Endothelial cell of umbilical vein (primary cell): Measurements from ENCODE around the gene ME3. TPM values are rescaled to one million over a fixed set of nuclear protein-coding genes. Genes with fewer than 3 reads are reported as not detected.

Source experiments
- BruUV-seq: library from RNA; stranded (reverse); fragments of 400-500 nt; replicated peaks from 2 replicates; lab custom pipeline; 2021; lab: Mats Ljungman, UMichigan
- CTCF ChIA-PET: fragments of 300-600, 350-600 bp; sonication (Branson Sonifier 250); formaldehyde crosslinking; loops from one replicate; lab custom pipeline; 2021; ENCODE audit warnings: antibody characterized with exemption, inconsistent platforms; lab: Charles Lee
- POLR2A ChIA-PET: fragments of 300-600, 350-600 bp; sonication (Branson Sonifier 250); formaldehyde crosslinking; loops from one replicate; lab custom pipeline; 2021; ENCODE audit warnings: antibody characterized with exemption, inconsistent platforms; lab: Charles Lee
- DNase-seq: peaks from one replicate; pipeline ENCODE4 v3.0.0-alpha.2; 2011; ENCODE audit warnings: low read depth, low spot score
- FAIRE-seq: peaks from 2 replicates; lab custom pipeline; 2011; peaks lifted over from hg19 to GRCh38; lab: Jason Lieb, UNC
- H2AFZ ChIP-seq: 2 replicates; pipeline ENCODE4 v1.6.0; 2012; ENCODE audit warnings: low read depth, low read length, control low read depth, inconsistent platforms
- H3K27ac ChIP-seq: 2 replicates; pipeline ENCODE4 v1.5.1; 2011; ENCODE audit warnings: low read depth, mild to moderate bottlenecking, control low read depth, low read length, moderate library complexity; ENCODE audit not compliant: insufficient read depth
- H3K27me3 ChIP-seq, 2 experiments: 2 replicates each; pipeline versions ENCODE4 v1.6.0 to v1.6.1; 2011; ENCODE audit warnings: low read length in 2 of 2, mixed read lengths in 1 of 2; ENCODE audit not compliant: control insufficient read depth in 2 of 2, insufficient read depth in 2 of 2
- H3K36me3 ChIP-seq, 2 experiments: 2 replicates in 1 of 2; 3 replicates in 1 of 2; pipeline ENCODE4 v1.5.1; 2011; ENCODE audit warnings: low read length in 2 of 2, mild to moderate bottlenecking in 1 of 2, moderate library complexity in 1 of 2; ENCODE audit not compliant: control insufficient read depth in 2 of 2, insufficient read depth in 2 of 2; ENCODE audit errors: extremely low read depth in 1 of 2
- H3K4me1 ChIP-seq: 3 replicates; pipeline ENCODE4 v1.5.1; 2011; ENCODE audit warnings: mild to moderate bottlenecking, low read length; ENCODE audit not compliant: control insufficient read depth, insufficient read depth; ENCODE audit errors: extremely low read depth
- H3K4me2 ChIP-seq: 2 replicates; pipeline ENCODE4 v1.6.1; 2011; ENCODE audit warnings: low read length, control low read depth, mixed read lengths; ENCODE audit not compliant: insufficient read depth
- H3K4me3 ChIP-seq, 3 experiments: fragments of 200-600 bp in 1 of 3; sonication (generic), shearing (Covaris generic) in 1 of 3; replicated peaks in 1 of 3; 2 replicates each; pipeline ENCODE4 v1.5.1; 2011 to 2016; ENCODE audit warnings: control low read depth in 3 of 3, low read length in 3 of 3, mild to moderate bottlenecking in 2 of 3, inconsistent platforms in 1 of 3, low read depth in 1 of 3, moderate library complexity in 1 of 3; ENCODE audit not compliant: insufficient read depth in 1 of 3
- H3K79me2 ChIP-seq: 2 replicates; pipeline ENCODE4 v1.6.0; 2012; ENCODE audit warnings: low read length, inconsistent platforms; ENCODE audit not compliant: control insufficient read depth, insufficient read depth
- H3K9ac ChIP-seq: replicated peaks from 2 replicates; pipeline ENCODE3; 2011; ENCODE audit warnings: low read length, control low read depth; ENCODE audit not compliant: insufficient read depth; ENCODE audit errors: extremely low read depth
- H3K9me1 ChIP-seq: replicated peaks from 3 replicates; pipeline ENCODE4 v1.6.0; 2011; ENCODE audit warnings: mild to moderate bottlenecking, low read length; ENCODE audit not compliant: control insufficient read depth, insufficient read depth; ENCODE audit errors: extremely low read depth
- H3K9me3 ChIP-seq: replicated peaks from 2 replicates; pipeline ENCODE4 v1.5.1; 2012; ENCODE audit warnings: low read length, inconsistent platforms; ENCODE audit not compliant: control insufficient read depth, insufficient read depth
- H4K20me1 ChIP-seq: replicated peaks from 2 replicates; pipeline ENCODE3; 2011; ENCODE audit warnings: mild to moderate bottlenecking, low read length; ENCODE audit not compliant: control insufficient read depth, insufficient read depth; ENCODE audit errors: extremely low read depth
- CTCF ChIP-seq, 2 donors: IDR thresholded peaks; 1 replicate in 1 of 2; 2 replicates in 1 of 2; pipeline ENCODE4 v1.5.1; 2011; ENCODE audit warnings: low read length in 2 of 2, mild to moderate bottlenecking in 2 of 2, moderate library complexity in 2 of 2, control low read depth in 1 of 2, inconsistent platforms in 1 of 2, low read depth in 1 of 2; ENCODE audit not compliant: insufficient read depth in 1 of 2; ENCODE audit errors: extremely low read depth in 1 of 2
- EZH2 ChIP-seq: IDR thresholded peaks from 2 replicates; pipeline ENCODE4 v1.6.1; 2012; ENCODE audit warnings: borderline replicate concordance, low read depth, mild to moderate bottlenecking, moderate library complexity, low read length, inconsistent platforms; ENCODE audit not compliant: severe bottlenecking
- FOS ChIP-seq: IDR thresholded peaks from 2 replicates; pipeline ENCODE4 v1.6.1; 2011; ENCODE audit warnings: mild to moderate bottlenecking, low read length, moderate library complexity, borderline replicate concordance; ENCODE audit not compliant: insufficient read depth
- GATA2 ChIP-seq: IDR thresholded peaks from 2 replicates; pipeline ENCODE4 v1.7.0; 2011; ENCODE audit warnings: low read depth, mild to moderate bottlenecking, moderate library complexity, mixed read lengths, low read length; ENCODE audit not compliant: insufficient read length, insufficient read depth
- JUN ChIP-seq: IDR thresholded peaks from 2 replicates; pipeline ENCODE4 v1.6.1; 2011; ENCODE audit warnings: borderline replicate concordance, low read depth; ENCODE audit not compliant: insufficient read length, insufficient read depth
- MYC ChIP-seq: IDR thresholded peaks from one replicate; pipeline ENCODE4 v1.6.1; 2011; ENCODE audit warnings: mild to moderate bottlenecking, low read depth, low read length
- POLR2A ChIP-seq: IDR thresholded peaks from 2 replicates; pipeline ENCODE4 v1.6.1; 2012; ENCODE audit warnings: low read depth, mild to moderate bottlenecking, control low read depth, low read length
- POLR2AphosphoS5 ChIP-seq: IDR thresholded peaks from 2 replicates; pipeline ENCODE4 v1.6.1; 2012; ENCODE audit warnings: low read depth, mild to moderate bottlenecking, control low read depth, low read length, moderate library complexity; ENCODE audit not compliant: insufficient read depth
- dilution Hi-C: fragments of 300-500 bp; cut with MboI; formaldehyde crosslinking; loops from one replicate; pipeline ENCODE4 v1.15.0; 2019; ENCODE audit warnings: low sequenced_read_pairs; ENCODE audit not compliant: extremely low pct_ligation_motif_present
- intact Hi-C: fragments of 100-400 bp; cut with micrococcal nuclease; formaldehyde crosslinking; loops from one replicate; pipeline ENCODE4 v1.10.0; 2022
- polyA plus RNA-seq, 4 experiments: library from polyadenylated mRNA; depleted of rRNA in 3 of 4; stranded (reverse) in 3 of 4; unstranded in 1 of 4; fragments of >200 nt; gene quantifications; 2 replicates each; pipeline versions ENCODE4 v1.2.1 to v1.2.3, GENCODE V29; 2011 to 2012; ENCODE audit warnings: missing spikeins in 1 of 4
- total RNA-seq: library from RNA; stranded (reverse); gene quantifications from 2 replicates; pipeline ENCODE4 v1.2.3, GENCODE V29; 2021
- TF ChIP-seq, protein P1 (sequence below): IDR thresholded peaks from 2 replicates; pipeline ENCODE4 v1.6.1; 2011; ENCODE audit not compliant: insufficient read depth, insufficient read length

ME3 gene
- total and polyA plus RNA-seq, 2 donors (not counting 3 experiments of a cell fraction or from before 2014, with no cell fraction given): 26.9 to 30.4 TPM

DNA sequence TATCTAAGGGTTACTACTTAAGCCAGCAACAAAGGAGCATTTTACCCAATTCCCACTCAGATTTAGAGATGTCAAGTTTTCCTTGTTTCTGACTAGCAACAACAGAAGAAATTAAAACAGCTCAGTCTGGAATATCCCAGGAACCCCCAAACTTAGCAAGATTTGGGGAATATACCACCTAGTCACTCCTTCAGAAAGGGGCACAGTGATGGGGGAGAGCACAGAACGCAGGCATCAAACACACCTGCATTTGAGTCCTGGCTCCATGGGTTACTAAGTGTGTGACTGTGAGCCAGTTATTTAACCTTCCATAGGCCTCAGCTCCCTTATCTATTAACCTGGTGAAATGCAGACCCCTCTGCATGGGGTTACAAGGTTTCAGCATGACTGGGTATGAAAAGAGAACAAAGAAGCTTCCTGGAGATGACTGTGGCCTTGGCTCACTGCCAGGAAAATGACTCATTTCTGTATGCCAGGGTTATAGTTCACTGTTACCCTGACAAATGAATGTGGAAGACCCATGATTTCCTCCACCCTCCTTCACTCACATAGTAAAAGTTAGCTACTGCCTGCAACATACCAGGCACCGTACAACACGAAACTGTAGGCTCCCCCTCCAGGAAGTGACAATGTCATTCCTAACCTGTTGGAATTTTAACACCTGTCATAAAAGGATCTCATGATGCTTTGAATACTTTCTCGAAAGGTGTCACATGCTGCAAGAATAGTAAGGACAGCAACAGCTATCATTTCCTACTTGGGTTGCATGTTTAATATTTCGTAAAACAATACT, 79.6 kb downstream of the ME3 start:
- Histone ChIP-seq H3K4me1 (peaks cover 60% of the 10 kb centered on the region), H3K9me1 (no peaks in the 10 kb centered on the region), H3K9me3 (no peaks in the 10 kb centered on the region), H3K27me3 (no peaks in the 10 kb centered on the region), H3K4me3 (no peak overlapping the region), H3K9ac (peak overlapping the region; percentile 82), H3K79me2 (no peaks in the 10 kb centered on the region), H3K27ac (peak overlapping the region; percentile 99), H3K36me3 (no peaks in the 10 kb centered on the region), H3K4me2 (peak overlapping the region; percentile 26), H2AFZ (no peak overlapping the region), H4K20me1 (no peaks in the 10 kb centered on the region)
- POLR2A ChIA-PET: interaction anchor here (1.2 to 1.8 kb wide), 3 partner anchors 15 to 133 kb away, joined by 3 to 6 read pairs (median 3); no protein-coding TSS in a partner anchor
- DNase-seq: peak; percentile 99
- peak; percentile 92 for FAIRE-seq
- CTCF ChIA-PET: interaction anchor here (1.0 to 7.0 kb wide), 14 partner anchors 7 to 253 kb away, joined by 3 to 67 read pairs (median 4); no protein-coding TSS in a partner anchor
- dilution Hi-C loops (loop anchor here (25.0 kb wide), 1 partner anchor 106 kb away; no protein-coding TSS in a partner anchor), intact Hi-C loops (loop anchor here (1.0 to 5.0 kb wide), 8 partner anchors 14 to 224 kb away; partner anchors contain the start of gene PRSS23)
- BruUV-seq: no TSS peak
- TF ChIP-seq CTCF (IDR thresholded peaks at IDR 0.05; ENCODE audit: extremely low read depth in 1 of 2, insufficient read depth in 1 of 2, low read depth in 1 of 2, low read length in 2 of 2): no peak
- peak; percentile 99 for TF ChIP-seq JUN
- TF ChIP-seq POLR2A: peak; percentile 12
- peak; percentile 87 for TF ChIP-seq GATA2
- peak; percentile 94 for TF ChIP-seq POLR2AphosphoS5
- no peak for TF ChIP-seq MYC
- TF ChIP-seq, protein P1, sequence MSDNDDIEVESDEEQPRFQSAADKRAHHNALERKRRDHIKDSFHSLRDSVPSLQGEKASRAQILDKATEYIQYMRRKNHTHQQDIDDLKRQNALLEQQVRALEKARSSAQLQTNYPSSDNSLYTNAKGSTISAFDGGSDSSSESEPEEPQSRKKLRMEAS: no peak
- peak; percentile 98 for TF ChIP-seq FOS
- TF ChIP-seq EZH2: no peak
